OCI-LY7 (cell line): ENCODE results near the gene ARHGAP26.

Experiments used
- EZH2phosphoT487 ChIP-seq: fragments of 200-600 bp; sonication (generic); IDR thresholded peaks from 2 replicates; pipeline ENCODE4 v1.6.1; 2018; ENCODE audit warnings: low read depth, borderline replicate concordance, mild to moderate bottlenecking, mixed run types, antibody characterized with exemption, low read length, moderate library complexity, mixed read lengths
- TF ChIP-seq, protein P1 (sequence below): fragments of 200-600 bp; sonication (generic); conservative IDR thresholded peaks from 2 replicates; pipeline ENCODE4 v1.5.1; 2014; ENCODE audit warnings: mild to moderate bottlenecking, antibody characterized with exemption, low read length, moderate library complexity, mixed read lengths

DNA sequence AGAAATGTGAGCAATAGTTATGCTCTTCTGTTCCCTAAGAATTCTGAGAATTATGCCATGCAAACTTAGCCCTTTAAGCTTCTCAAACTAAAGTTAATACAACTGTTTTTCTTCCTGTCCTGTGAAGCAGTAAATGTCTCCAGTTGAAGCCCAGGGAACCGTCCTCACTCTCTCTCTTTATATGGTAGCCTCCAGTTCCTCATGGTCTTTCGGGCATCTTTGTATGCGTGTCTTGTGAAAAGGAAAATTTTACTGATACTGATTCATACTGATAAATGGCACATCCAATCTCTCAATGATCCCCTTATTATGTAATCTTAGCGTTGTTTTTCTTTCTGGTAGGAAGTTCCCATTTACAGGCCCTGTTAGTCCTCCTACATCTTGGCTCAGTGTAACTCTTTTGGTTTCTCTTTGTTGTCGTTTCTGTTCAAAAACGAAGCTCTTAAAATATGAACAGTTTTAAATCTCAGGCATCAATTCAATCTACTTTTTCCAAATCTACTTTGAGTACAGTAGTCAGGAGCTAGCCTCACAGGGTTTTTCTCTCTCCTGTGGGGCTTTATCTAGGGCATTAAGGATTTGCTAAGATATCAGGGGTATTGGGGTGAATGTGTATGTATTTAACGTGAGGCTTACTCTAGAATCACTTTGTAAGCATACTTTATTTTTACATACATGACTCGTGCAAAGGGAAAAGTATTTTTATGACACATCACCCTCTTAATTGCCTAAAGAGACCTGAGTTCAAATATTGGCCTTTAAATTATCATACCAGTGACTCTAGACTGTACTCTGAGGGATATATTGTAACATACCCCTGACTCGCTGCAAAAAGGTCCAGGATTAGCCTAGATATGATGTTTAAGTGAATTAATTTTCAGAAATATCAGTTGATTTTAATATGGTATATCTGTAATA lies 375.3 kb downstream of the ARHGAP26 start:
- TF ChIP-seq, protein P1, sequence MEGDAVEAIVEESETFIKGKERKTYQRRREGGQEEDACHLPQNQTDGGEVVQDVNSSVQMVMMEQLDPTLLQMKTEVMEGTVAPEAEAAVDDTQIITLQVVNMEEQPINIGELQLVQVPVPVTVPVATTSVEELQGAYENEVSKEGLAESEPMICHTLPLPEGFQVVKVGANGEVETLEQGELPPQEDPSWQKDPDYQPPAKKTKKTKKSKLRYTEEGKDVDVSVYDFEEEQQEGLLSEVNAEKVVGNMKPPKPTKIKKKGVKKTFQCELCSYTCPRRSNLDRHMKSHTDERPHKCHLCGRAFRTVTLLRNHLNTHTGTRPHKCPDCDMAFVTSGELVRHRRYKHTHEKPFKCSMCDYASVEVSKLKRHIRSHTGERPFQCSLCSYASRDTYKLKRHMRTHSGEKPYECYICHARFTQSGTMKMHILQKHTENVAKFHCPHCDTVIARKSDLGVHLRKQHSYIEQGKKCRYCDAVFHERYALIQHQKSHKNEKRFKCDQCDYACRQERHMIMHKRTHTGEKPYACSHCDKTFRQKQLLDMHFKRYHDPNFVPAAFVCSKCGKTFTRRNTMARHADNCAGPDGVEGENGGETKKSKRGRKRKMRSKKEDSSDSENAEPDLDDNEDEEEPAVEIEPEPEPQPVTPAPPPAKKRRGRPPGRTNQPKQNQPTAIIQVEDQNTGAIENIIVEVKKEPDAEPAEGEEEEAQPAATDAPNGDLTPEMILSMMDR = no peak
- TF ChIP-seq EZH2phosphoT487 = no peak
